ENCODE data around the gene APCDD1.

GRCh38 chr18:10516078-10516477 lies 61.6 kb downstream of the APCDD1 start:
- no peak for TF ChIP-seq CTCF (IDR thresholded peaks at IDR 0.05 in 4 of 5, conservative IDR thresholded peaks at IDR 0.05 in 1 of 5)
- no peak for TF ChIP-seq POLR2A (IDR thresholded peaks at IDR 0.05)
